PC-9 (cell line): ENCODE measurements around the gene GIGYF1.

ENCODE experiments used
- EZH2 ChIP-seq: fragments of 200-600 bp; sonication (generic); IDR thresholded peaks from 2 replicates; pipeline ENCODE4 v1.8.0; 2017; ENCODE audit warnings: antibody characterized with exemption, low read depth
- TF ChIP-seq, protein P1 (sequence below): fragments of 200-600 bp; sonication (generic); conservative IDR thresholded peaks from 2 replicates; pipeline ENCODE4 v1.6.1; 2017; ENCODE audit warnings: mixed run types, antibody characterized with exemption, mild to moderate bottlenecking, moderate library complexity

DNA sequence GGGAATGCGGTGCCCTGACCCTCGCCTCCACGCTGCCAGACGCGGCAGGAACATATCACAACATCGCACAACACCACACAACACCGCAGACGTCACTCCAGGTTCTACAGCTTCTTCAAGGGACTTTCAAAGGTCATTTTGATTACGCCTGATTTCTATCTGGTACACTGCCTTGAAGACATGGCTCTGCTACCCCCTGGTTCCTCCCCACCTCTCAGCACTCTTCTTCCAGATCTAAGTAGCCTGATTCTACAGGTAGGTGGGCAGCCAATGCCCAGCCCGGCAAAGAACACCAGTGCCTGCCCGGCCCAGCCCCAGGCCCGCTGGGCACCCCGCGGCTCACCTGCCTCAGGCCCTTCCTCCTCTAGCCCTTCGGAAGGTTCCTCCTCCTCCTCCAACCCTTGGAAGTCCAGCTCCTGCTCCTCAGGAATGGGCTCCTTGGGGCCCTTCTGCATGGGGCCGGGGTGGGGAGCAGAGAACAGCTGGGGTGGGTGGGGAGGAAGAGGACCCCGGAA lies 8.4 kb downstream of the GIGYF1 start:
- TF ChIP-seq, protein P1, sequence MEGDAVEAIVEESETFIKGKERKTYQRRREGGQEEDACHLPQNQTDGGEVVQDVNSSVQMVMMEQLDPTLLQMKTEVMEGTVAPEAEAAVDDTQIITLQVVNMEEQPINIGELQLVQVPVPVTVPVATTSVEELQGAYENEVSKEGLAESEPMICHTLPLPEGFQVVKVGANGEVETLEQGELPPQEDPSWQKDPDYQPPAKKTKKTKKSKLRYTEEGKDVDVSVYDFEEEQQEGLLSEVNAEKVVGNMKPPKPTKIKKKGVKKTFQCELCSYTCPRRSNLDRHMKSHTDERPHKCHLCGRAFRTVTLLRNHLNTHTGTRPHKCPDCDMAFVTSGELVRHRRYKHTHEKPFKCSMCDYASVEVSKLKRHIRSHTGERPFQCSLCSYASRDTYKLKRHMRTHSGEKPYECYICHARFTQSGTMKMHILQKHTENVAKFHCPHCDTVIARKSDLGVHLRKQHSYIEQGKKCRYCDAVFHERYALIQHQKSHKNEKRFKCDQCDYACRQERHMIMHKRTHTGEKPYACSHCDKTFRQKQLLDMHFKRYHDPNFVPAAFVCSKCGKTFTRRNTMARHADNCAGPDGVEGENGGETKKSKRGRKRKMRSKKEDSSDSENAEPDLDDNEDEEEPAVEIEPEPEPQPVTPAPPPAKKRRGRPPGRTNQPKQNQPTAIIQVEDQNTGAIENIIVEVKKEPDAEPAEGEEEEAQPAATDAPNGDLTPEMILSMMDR = no peak
- TF ChIP-seq EZH2 = no peak
